Measurements from ENCODE around the gene TFAM.

The TFAM gene

DNA sequence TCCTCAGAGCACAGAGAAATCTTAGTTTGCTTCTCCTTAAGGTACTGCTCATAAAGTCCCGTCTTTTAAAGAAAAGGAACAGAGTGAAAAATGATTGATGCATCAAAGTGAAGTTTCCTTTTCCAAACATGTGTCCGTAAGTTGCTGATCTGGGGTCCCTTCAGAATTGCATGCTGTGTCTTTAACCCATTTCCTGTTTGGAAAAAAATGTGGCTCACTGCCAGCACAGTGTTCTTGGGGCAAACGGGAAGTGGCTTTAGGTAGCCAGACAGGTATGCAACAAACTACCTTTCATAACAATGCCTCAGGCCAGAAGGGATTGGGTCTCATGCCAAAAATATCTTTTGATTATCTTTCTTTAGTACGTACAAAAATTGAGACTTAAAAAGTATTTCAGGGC, 50.9 kb downstream of the TFAM start:
- DNase-seq = no peak

DNA sequence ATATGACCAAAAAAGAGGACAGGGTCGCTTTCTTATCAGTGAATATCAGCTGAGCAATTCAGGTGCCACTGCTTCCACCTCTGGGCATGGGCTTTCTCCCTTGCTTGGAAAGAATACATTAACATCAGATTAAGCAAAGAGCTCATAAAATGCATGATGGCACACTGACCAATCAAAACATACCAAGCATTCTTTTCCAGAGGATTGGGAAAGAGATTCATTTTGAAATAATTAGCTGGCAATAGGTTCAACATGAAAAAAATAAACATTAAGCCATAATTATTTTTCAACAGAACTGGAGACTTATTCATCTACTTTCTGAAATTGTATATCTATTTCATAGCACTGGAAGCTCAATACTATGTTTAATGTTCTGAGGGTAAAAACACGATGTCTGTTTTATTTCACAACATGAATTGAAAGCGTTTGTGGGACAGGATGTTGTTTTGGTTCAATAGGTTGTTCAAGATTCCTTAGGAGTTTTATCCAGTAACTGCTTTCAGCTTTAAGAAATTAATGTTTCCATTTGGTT, 53.2 kb downstream of the TFAM start:
- DNase-seq = no peak

DNA sequence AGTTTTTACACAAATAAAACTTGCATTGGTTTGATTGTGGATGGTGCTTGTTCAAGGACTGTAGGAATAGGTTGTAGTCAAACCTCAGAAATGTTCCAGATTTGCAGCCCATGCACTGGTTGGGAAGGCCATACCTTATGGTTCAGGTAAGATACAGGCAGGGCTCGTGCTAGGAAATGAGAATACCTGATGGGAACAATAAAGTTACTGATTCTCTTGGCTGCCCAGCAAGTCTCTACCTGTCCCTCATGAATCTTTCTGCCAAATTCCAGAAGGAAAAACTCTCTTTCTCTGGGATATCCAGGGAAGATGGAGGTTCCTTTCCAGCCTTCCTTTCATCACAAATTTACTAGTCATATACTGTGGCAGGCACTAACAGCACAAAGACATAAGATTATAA, 53.8 kb downstream of the TFAM start:
- no peak for DNase-seq

DNA sequence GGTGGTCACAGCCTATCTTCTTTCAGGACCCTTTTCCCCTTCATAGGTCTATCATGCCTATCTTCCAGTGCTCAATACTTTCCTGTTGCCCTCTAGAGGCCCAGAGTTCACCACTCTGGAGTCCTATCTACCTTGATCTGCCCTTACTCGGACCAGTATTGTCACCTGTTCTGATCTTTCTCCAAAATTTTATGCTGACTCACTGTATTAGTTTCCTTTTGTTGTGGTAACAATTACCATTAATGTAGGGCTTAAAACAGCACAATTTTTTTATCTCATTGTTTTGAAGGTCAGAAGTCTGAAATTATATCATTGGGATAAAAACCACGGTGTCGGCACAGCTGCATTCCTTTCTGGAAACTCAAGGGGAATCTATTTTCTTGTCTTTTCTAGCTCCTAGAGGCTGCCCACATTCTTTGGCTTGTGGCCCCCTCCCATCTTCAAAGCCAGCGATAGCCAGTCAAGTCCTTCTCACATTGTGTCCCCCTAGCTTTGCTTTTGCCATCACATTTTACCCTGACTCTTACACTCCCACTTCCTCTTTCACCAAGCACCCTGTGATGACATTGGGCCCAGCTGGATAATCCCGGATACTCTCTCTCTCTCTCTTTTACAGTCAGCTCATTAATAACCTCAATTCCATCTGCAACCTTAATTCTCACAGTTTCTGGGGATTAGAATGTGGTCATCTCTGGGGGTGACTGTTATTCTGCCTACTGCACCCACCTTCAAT, 54.6 kb downstream of the TFAM start:
- no peak for DNase-seq

DNA sequence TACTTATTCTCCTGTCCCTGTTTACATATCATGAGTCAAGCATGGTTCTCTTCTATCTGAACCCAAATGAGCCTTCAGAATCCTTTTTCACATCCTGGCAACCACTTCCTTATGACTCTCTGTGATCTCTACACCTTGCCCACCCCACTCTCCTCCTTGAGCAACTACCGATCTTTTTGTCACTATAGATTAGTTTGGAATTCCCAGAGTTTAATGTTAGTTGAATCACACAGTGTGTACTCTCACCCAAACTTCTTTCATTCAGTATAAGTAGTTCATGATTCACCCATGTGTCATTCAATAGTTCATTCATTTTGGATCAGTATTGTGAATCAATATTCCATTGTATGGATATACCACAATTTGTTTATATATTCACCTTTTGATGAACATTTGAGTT, 55.3 kb downstream of the TFAM start:
- no peak for DNase-seq

DNA sequence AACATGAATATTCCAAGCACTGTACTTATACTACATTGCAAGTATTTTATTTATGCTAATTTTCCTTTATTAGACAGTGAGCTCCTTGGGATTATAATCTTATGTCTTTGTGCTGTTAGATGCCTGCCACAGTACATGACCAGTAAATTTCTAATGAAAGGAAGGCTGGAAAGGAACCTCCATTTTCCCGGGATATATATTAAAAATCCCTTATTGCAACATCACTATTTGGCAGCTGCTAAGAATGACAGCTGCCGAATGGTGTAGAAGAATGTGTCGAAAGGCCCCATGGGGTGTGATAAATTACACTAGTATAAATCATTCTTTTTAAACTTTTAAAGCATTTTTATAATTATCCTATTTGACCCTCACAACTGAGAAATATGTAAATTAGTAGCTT, 59.1 kb downstream of the TFAM start:
- DNase-seq = no peak

DNA sequence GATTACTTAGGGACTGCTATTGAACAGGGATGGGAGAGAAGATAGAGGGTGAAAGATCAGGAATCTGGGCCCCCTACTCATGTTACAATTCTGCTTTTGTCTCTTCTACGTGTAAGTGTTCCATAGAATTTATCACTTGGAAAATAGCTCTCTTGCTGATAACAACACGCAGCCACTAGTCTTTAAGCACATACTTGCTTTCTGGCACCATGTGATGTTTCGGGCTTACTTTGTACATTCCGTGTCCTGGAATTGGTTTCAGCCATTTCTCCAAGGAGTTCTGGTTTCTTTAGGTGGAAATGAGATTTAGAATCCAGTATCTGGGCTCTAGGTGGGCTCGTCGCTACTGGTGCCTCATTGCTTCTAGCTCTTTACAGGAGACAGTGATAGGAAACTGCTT, 59.7 kb downstream of the TFAM start:
- no peak for DNase-seq

DNA sequence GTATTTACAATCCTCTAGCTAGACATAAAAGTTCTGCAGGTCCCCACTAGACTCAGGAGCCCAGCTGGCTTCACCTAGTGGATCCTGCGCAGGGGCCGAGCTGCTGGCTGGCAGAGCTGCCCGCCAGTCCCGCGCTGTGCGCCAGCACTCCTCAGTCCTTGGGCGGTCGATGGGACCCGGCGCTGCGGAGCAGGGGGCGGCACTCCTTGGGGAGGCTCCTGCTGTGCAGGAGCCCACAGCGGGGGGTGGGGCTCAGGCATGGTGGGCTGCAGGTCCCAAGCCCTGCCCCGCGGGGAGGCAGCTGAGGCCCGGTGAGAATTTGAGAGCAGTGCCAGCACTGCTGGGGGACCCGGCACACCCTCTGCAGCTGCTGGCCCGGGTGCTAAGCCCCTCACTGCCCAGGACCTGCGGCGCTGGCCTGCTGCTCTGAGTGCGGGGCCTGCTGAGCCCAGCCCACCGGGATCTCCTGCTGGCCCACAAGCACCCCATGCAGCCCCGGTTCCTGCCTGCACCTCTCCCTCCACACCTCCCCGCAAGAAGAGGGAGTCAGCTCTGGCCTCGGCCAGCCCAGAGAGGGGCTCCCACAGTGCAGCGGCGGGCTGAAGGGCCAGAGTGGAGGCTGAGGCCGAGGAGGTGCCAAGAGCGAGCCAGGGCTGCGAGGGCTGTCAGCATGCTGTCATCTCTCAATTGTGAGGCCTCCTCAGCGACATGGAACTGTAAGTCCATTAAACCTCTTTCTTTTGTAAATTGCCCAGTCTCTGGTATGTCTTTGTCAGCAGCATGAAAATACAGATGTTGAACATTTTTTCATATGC, 63.1 kb downstream of the TFAM start:
- DNase-seq = no peak
